ENCODE data around the gene NCAPH2.
A peak's percentile ranks its signal among the peaks of the same experiment; 100 is the strongest.
"Not testable (repeated sequence)": the region's sequence is repeated elsewhere in the genome, so short reads cannot be mapped to it uniquely, and the experiment has no call there.

NCAPH2 gene

GRCh38 chr22:50517495-50518260 lies 9.7 kb downstream of the NCAPH2 start:
- H3K36me3 Mint-ChIP-seq (ENCODE audit: low read depth), result peaks cover 44% of the 10 kb centered on the region
- no peaks in the 10 kb centered on the region for H3K9me3 Mint-ChIP-seq
- H3K27ac Mint-ChIP-seq, result no peak overlapping the region
- peaks cover 8% of the 10 kb centered on the region for H3K4me1 Mint-ChIP-seq (ENCODE audit: low read depth)
- no peaks in the 10 kb centered on the region for H3K27me3 Mint-ChIP-seq
- no peak overlapping the region for H3K4me3 Mint-ChIP-seq

DNA sequence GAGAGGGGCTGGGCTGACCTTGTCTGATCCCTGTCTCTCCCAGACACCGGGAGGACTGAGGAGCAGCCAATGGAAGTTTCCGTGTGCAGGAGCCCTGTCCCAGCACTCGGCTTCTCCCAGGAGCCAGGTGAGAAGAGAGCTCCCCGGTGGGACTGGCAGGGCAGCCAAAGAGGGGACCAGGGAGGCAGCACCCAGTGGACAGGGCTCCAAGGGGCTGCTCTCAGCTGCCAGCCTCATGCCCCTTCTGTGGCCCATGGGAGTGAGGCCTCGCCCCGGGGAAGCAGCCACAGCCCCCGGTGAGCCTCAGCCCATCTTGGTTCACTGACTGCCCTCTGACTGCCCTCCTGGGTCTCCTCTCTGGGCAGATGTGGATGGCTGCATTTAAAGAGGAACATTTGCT lies 10.6 kb downstream of the NCAPH2 start:
- Mint-ChIP-seq H3K36me3 (ENCODE audit: low read depth) (peaks cover 41% of the 10 kb centered on the region), H3K9me3 (no peaks in the 10 kb centered on the region), H3K4me1 (ENCODE audit: low read depth) (peaks cover 5% of the 10 kb centered on the region), H3K4me3 (no peak overlapping the region), H3K27ac (no peak overlapping the region), H3K27me3 (no peaks in the 10 kb centered on the region)

GRCh38 chr22:50519151-50519550 lies 11.1 kb downstream of the NCAPH2 start:
- H3K4me1 Mint-ChIP-seq (ENCODE audit: low read depth), result peaks cover 5% of the 10 kb centered on the region
- H3K9me3 Mint-ChIP-seq, result no peaks in the 10 kb centered on the region
- H3K27me3 Mint-ChIP-seq, result no peaks in the 10 kb centered on the region
- H3K27ac Mint-ChIP-seq, result no peak overlapping the region
- peaks cover 41% of the 10 kb centered on the region for H3K36me3 Mint-ChIP-seq (ENCODE audit: low read depth)
- H3K4me3 Mint-ChIP-seq, result no peak overlapping the region

DNA sequence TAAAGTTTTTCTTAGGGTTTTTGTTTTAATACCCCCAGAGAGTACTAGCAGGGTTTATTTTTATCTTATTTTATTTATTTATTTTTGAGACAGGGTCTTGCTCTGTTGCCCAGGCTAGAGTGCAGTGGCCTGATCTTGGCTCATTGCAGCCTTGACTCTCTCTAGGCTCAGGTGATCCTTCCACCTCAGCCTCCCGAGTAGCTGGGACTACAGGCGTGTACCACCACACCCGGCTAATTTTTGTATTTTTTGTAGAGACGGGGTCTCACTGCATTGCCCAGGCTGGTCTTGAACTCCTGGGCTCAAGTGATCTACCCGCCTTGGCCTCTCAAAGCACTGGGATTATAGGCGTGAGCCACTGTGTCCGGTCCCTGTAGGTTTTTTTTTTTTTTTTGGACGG lies 12.2 kb downstream of the NCAPH2 start:
- not testable (repeated sequence) for H3K27ac Mint-ChIP-seq; H3K4me1 Mint-ChIP-seq (ENCODE audit: low read depth); H3K27me3 Mint-ChIP-seq; H3K9me3 Mint-ChIP-seq; H3K4me3 Mint-ChIP-seq
- H3K36me3 Mint-ChIP-seq (ENCODE audit: low read depth), result peaks cover 42% of the 10 kb centered on the region

- Mint-ChIP-seq H3K9me3 (no peaks in the 10 kb centered on the region), H3K36me3 (ENCODE audit: low read depth) (peaks cover 38% of the 10 kb centered on the region), H3K27ac (no peak overlapping the region)
Observed at GRCh38 chr22:50520826-50521453, 12.9 kb downstream of the NCAPH2 start.

DNA sequence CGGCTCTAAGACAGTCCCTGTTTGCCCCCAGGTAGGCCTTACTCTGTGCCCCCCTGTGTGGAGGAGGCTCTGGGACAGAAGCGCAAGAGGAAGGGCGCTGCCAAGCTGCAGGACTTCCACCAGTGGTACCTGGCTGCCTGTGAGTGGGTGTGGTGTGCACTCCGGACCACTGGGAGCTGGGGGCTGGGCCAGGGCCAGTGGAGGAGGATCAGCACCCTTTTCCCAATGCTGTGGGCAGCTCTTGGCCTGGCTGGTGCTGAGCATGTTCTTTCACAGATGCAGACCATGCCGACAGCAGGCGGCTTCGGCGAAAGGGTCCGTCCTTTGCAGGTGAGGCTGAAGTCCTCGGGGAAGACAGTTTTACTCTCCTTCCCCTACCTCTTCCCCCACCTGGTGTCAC lies 13.7 kb downstream of the NCAPH2 start:
- H3K4me1 Mint-ChIP-seq (ENCODE audit: low read depth), result peaks cover 7% of the 10 kb centered on the region
- H3K27me3 Mint-ChIP-seq, result no peaks in the 10 kb centered on the region
- peaks cover 30% of the 10 kb centered on the region for H3K36me3 Mint-ChIP-seq (ENCODE audit: low read depth)
- H3K27ac Mint-ChIP-seq, result no peak overlapping the region
- H3K4me3 Mint-ChIP-seq, result no peak overlapping the region
- H3K9me3 Mint-ChIP-seq, result no peaks in the 10 kb centered on the region

More at GRCh38 chr22:50520826-50521453, 12.9 kb downstream of the NCAPH2 start:
- Mint-ChIP-seq H3K4me1 (ENCODE audit: low read depth) (peaks cover 7% of the 10 kb centered on the region), H3K27me3 (no peaks in the 10 kb centered on the region), H3K4me3 (no peak overlapping the region)

- Mint-ChIP-seq H3K4me1 (ENCODE audit: low read depth) (peaks cover 11% of the 10 kb centered on the region), H3K27ac (no peak overlapping the region), H3K9me3 (no peaks in the 10 kb centered on the region), H3K36me3 (ENCODE audit: low read depth) (peaks cover 32% of the 10 kb centered on the region), H3K27me3 (no peaks in the 10 kb centered on the region), H3K4me3 (no peak overlapping the region)
Observed at GRCh38 chr22:50522208-50522805, 14.3 kb downstream of the NCAPH2 start.

DNA sequence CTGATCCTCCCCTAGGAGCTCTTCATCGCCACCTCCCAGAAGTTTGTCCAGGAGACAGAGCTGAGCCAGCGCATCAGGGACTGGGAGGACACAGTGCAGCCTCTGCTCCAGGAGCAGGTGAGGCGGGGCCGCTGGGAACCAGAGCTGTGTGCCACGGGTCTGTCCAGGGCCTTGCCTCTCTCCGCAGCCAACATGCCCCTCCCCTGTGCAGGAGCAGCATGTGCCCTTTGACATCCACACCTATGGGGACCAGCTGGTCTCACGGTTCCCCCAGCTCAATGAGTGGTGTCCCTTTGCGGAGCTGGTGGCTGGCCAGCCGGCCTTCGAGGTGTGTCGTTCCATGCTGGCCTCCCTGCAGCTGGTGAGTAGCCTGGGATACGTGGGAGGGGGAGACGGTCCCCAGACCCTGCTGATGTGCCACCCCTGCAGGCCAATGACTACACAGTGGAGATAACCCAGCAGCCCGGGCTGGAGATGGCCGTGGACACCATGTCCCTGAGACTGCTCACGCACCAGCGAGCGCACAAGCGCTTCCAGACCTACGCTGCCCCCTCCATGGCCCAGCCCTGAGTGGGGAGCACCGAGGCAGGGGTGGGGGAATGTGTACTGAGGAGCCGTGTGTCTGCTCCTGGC lies 14.9 kb downstream of the NCAPH2 start:
- H3K4me1 Mint-ChIP-seq (ENCODE audit: low read depth), result peaks cover 18% of the 10 kb centered on the region
- peaks cover 33% of the 10 kb centered on the region for H3K36me3 Mint-ChIP-seq (ENCODE audit: low read depth)
- H3K4me3 Mint-ChIP-seq, result peak overlapping the region; percentile 41
- no peaks in the 10 kb centered on the region for H3K27me3 Mint-ChIP-seq
- H3K9me3 Mint-ChIP-seq, result no peaks in the 10 kb centered on the region
- H3K27ac Mint-ChIP-seq, result peak overlapping the region; percentile 11

DNA sequence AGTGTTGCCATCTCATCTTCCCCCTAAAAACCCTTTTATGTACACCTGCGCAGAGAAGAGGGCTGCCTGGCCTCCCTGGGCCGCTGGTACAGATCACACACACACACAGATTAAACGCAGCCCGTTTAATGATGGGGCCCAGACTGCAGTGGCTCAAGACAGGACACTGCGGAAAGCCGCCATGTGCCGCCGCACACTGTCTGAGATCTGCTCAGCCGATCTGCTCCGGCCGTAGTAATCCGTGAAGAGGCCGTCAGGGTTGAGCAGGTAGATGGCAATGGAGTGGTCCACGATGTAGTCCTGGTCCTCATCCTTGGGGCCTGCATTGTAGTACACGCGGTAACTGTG lies 15.4 kb downstream of the NCAPH2 start:
- Mint-ChIP-seq H3K4me1 (ENCODE audit: low read depth) (peaks cover 23% of the 10 kb centered on the region), H3K36me3 (ENCODE audit: low read depth) (peaks cover 35% of the 10 kb centered on the region), H3K27ac (peak overlapping the region; percentile 11), H3K27me3 (no peaks in the 10 kb centered on the region), H3K9me3 (no peaks in the 10 kb centered on the region), H3K4me3 (peak overlapping the region; percentile 41)

- Mint-ChIP-seq H3K27me3 (no peaks in the 10 kb centered on the region), H3K27ac (peak overlapping the region; percentile 89), H3K4me1 (ENCODE audit: low read depth) (peaks cover 26% of the 10 kb centered on the region), H3K9me3 (no peaks in the 10 kb centered on the region), H3K4me3 (peak overlapping the region; percentile 93), H3K36me3 (ENCODE audit: low read depth) (peaks cover 32% of the 10 kb centered on the region)
Observed at GRCh38 chr22:50523806-50524675, 16.0 kb downstream of the NCAPH2 start.

DNA sequence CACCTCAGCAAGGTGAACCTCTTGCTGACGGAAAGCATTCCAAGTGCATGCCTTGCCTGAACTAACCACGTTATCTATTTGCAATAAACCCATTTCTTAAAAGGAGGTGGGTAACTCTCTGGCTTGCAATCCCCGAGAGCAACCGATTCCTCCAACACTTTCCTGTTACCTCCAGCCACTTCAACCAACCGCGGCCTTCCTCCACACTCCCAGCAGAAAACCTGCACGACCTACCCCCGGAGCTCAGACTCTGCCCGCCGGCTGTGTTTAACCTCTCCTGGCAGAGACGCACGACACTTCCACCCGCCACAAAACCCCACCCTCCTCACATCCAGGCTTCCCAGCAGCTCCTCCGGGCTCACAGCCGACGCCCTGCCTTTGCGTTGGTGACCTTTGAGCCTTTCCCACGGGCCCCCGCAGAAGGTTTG lies 16.7 kb downstream of the NCAPH2 start:
- H3K9me3 Mint-ChIP-seq, result no peaks in the 10 kb centered on the region
- peak overlapping the region; percentile 93 for H3K4me3 Mint-ChIP-seq
- peak overlapping the region; percentile 89 for H3K27ac Mint-ChIP-seq
- H3K36me3 Mint-ChIP-seq (ENCODE audit: low read depth), result peaks cover 28% of the 10 kb centered on the region
- no peaks in the 10 kb centered on the region for H3K27me3 Mint-ChIP-seq
- H3K4me1 Mint-ChIP-seq (ENCODE audit: low read depth), result peaks cover 26% of the 10 kb centered on the region

GRCh38 chr22:50525104-50525857 lies 17.3 kb downstream of the NCAPH2 start, which contains the start of gene SCO2:
Gene SCO2, minus strand, starts transcription at chr22:50525598. Its CDS starts 1,187 bp downstream, at chr22:50524411.
- peak within 1 kb of the TSS; percentile 93 for H3K4me3 Mint-ChIP-seq
- peaks cover 26% of the 10 kb centered on the region for H3K4me1 Mint-ChIP-seq (ENCODE audit: low read depth)
- no peaks in the 10 kb centered on the region for H3K27me3 Mint-ChIP-seq
- H3K36me3 Mint-ChIP-seq (ENCODE audit: low read depth), result peaks cover 23% of the 10 kb centered on the region
- no peaks in the 10 kb centered on the region for H3K9me3 Mint-ChIP-seq
- H3K27ac Mint-ChIP-seq, result peak within 1 kb of the TSS; percentile 89

GRCh38 chr22:50525858-50526107 lies 17.8 kb downstream of the NCAPH2 start:
- Mint-ChIP-seq H3K4me3 (peak overlapping the region; percentile 93), H3K27me3 (no peaks in the 10 kb centered on the region), H3K4me1 (ENCODE audit: low read depth) (peaks cover 26% of the 10 kb centered on the region), H3K27ac (peak overlapping the region; percentile 49), H3K9me3 (no peaks in the 10 kb centered on the region), H3K36me3 (ENCODE audit: low read depth) (peaks cover 23% of the 10 kb centered on the region)

All from stimulated activated naive CD8-positive, alpha-beta T cell treated with anti-CD3 and anti-CD28 coated beads, Interleukin-15, Interleukin-2, amounts not matched to agents 100 ng/mL and 50 ng/mL, for 24 hours (primary cell).